Erythroblast (primary cell): ENCODE measurements around the gene ASRGL1.

Source experiments
- GATA1 ChIP-seq: IDR thresholded peaks from 2 replicates; pipeline ENCODE4 v1.6.1; 2011; ENCODE audit warnings: low read depth, mild to moderate bottlenecking, control low read depth, low read length, moderate library complexity
- POLR2A ChIP-seq: IDR thresholded peaks from 2 replicates; pipeline ENCODE4 v1.6.1; 2011; ENCODE audit warnings: mild to moderate bottlenecking, low read length

GRCh38 chr11:62413060-62413696, 75.9 kb downstream of the ASRGL1 start:
- TF ChIP-seq POLR2A, result no peak
- TF ChIP-seq GATA1, result no peak
